Mucosa of descending colon (tissue), 3 donors: ENCODE data around the gene CASP4. TPM values are rescaled to one million over a fixed set of nuclear protein-coding genes. Genes with fewer than 3 reads are reported as not detected.

ENCODE experiments used
- ATAC-seq: fragments of 200-7000 bp; cut with Tn5 transposase; one replicate; pipeline ENCODE4 v1.9.1; 2020; ENCODE audit warnings: mild to moderate bottlenecking, moderate library complexity
- DNase-seq, 3 donors: peaks; one replicate each; pipeline ENCODE4 v3.0.0-alpha.2; 2020
- H3K36me3 ChIP-seq: fragments of 200-600 bp; one replicate; pipeline ENCODE4 v1.8.0; 2021; ENCODE audit warnings: low read depth, mild to moderate bottlenecking
- H3K4me1 ChIP-seq: fragments of 200-600 bp; one replicate; pipeline ENCODE4 v1.8.0; 2021; ENCODE audit warnings: low read depth, mild to moderate bottlenecking
- H3K4me3 ChIP-seq: fragments of 200-600 bp; one replicate; pipeline ENCODE4 v1.8.0; 2021; ENCODE audit warnings: mild to moderate bottlenecking
- H3K9me3 ChIP-seq: fragments of 200-600 bp; one replicate; pipeline ENCODE4 v1.8.0; 2021; ENCODE audit warnings: mild to moderate bottlenecking
- CTCF ChIP-seq: fragments of 200-600 bp; IDR thresholded peaks from one replicate; pipeline ENCODE4 v1.8.0; 2022; ENCODE audit warnings: antibody characterized with exemption, mild to moderate bottlenecking
- intact Hi-C, 2 donors: fragments of 100-400 bp; cut with DNase I in 1 of 2; cut with micrococcal nuclease in 1 of 2; formaldehyde crosslinking; loops; one replicate each; pipeline versions ENCODE4 v1.11.0 to v1.11.1; 2022; cut with DNase I, micrococcal nuclease
- total RNA-seq, 3 donors: library from RNA; stranded (reverse); fragmentation: NEBNext Ultra II Directional in 2 of 3; extraction: Animal tissue kit (Norgen Biotek cat#: 25700) in 2 of 3; gene quantifications; one replicate each; pipeline versions ENCODE4 v1.2.1 to v1.2.4, GENCODE V29; 2021 to 2023
- donor health status: DM: no; HTN: no; CAD: no; lungs with moderate emphysema.
- donor health status: DM: no; HTN: no; CAD: no.
- donor health status: DM: no; HTN: yes; CAD: no.

The CASP4 gene
- total RNA-seq, 3 donors from 2014 or later: 23.4 to 27.5 (median 23.9) TPM

GRCh38 chr11:104968856-104969776 lies 742 bp upstream of the CASP4 start:
- no peak for TF ChIP-seq CTCF
- peaks cover 4% of the 10 kb centered on the region for H3K36me3 ChIP-seq
- intact Hi-C loops: no loop called here
- DNase-seq (peak; percentile 24 to 54 (median 50)), ATAC-seq (peak; percentile 39)
- H3K4me3 ChIP-seq: no peak overlapping the region
- peaks cover 8% of the 10 kb centered on the region for H3K9me3 ChIP-seq
- H3K4me1 ChIP-seq: peaks cover 15% of the 10 kb centered on the region

GRCh38 chr11:104967534-104968354 lies 630 bp downstream of the CASP4 start:
- Histone ChIP-seq H3K9me3 (peaks cover 8% of the 10 kb centered on the region), H3K4me1 (peaks cover 15% of the 10 kb centered on the region), H3K36me3 (peaks cover 4% of the 10 kb centered on the region), H3K4me3 (peak overlapping the region; percentile 28)
- no peak for DNase-seq
- TF ChIP-seq CTCF: no peak
- intact Hi-C loops: no loop called here
- ATAC-seq: peak; percentile 25

- TF ChIP-seq CTCF: no peak
Observed at GRCh38 chr11:104965735-104966134, 2.6 kb downstream of the CASP4 start.

GRCh38 chr11:104964247-104964646 lies 4.1 kb downstream of the CASP4 start:
- intact Hi-C loops: no loop called here
- TF ChIP-seq CTCF: no peak
- peaks cover 15% of the 10 kb centered on the region for H3K4me1 ChIP-seq
- H3K9me3 ChIP-seq: peaks cover 8% of the 10 kb centered on the region
- no peak overlapping the region for H3K4me3 ChIP-seq
- ATAC-seq: no peak
- DNase-seq: no peak
- H3K36me3 ChIP-seq: peaks cover 4% of the 10 kb centered on the region

More at GRCh38 chr11:104965735-104966134, 2.6 kb downstream of the CASP4 start:
- H3K4me3 ChIP-seq: no peak overlapping the region
- ATAC-seq: no peak
- no peak for DNase-seq
- intact Hi-C loops: no loop called here
- peaks cover 4% of the 10 kb centered on the region for H3K36me3 ChIP-seq
- H3K9me3 ChIP-seq: peaks cover 8% of the 10 kb centered on the region
- peaks cover 15% of the 10 kb centered on the region for H3K4me1 ChIP-seq

- H3K4me3 ChIP-seq: no peak overlapping the region
- no peak for ATAC-seq
- no peaks in the 10 kb centered on the region for H3K36me3 ChIP-seq
- H3K9me3 ChIP-seq: peaks cover 8% of the 10 kb centered on the region
- intact Hi-C loops: no loop called here
- H3K4me1 ChIP-seq: peaks cover 15% of the 10 kb centered on the region
- DNase-seq: no peak
- TF ChIP-seq CTCF: no peak
Observed at GRCh38 chr11:104962852-104963251, 5.5 kb downstream of the CASP4 start.
